ENCODE results near the gene INTS15.

Gene INTS15

DNA sequence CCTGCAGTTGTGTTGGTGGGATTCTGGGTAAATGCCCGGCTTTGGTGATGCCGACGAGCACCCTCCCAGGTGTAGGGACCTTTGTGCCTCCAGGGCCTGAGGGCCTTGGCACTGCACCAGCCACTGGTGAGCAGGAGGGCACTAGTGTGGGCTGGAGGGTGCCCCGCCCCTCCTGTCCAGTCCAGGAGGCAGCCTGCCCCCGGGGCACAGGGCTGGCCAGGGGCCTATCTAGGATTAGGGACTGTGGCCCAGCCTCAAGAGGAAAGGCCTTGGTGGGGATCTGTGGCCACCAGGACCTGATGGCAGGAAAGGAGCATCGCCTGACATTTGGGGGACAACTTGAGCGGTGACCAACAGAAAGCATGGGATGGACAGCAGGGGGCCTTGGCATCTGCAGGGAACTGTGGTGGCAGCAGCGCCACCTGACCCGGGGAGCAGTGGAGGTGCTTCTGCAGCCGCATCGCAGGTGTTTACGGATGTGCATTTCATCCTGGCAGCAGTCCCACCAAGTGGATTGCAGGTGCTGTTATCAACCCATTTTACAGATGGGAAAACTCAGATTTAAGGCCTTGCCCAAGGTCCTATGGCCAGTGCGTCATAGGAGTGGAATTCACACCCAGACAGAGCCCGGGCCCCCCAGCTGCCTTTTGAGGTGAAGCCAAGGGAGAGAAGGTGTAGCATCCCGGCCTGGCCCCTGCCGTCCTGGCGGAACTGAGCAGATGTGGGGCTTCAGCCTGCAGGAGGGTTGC lies 58.4 kb downstream of the INTS15 start:
- no peak for DNase-seq (ENCODE audit: low read depth)
- Histone ChIP-seq H3K4me3 (ENCODE audit: low read length) (no peak overlapping the region), H3K36me3 (ENCODE audit: control insufficient read depth, insufficient read depth, low read length, severe bottlenecking) (peaks cover 51% of the 10 kb centered on the region), H3K4me1 (ENCODE audit: control insufficient read depth, insufficient read depth, low read length) (no peaks in the 10 kb centered on the region), H3K27me3 (replicated peaks; ENCODE audit: control insufficient read depth, insufficient read depth, low read length) (no peaks in the 10 kb centered on the region), H3K9ac (ENCODE audit: low read length) (no peak overlapping the region), H3K9me3 (ENCODE audit: control insufficient read depth, low read length) (no peaks in the 10 kb centered on the region)

DNA sequence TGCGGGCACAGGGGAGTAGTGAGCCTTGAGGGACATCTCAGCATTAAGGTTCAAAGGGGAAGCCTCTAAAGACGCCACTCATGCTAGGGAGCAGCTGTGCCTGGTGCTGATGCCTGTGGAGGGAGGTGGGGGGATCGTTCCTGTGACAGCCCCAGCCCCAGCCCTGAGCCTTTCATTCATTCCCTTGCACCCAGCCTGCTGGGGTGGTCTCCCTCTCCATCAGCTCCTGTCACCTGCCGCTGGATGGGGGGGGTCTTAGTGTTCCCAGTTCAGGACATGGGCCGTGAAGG lies 58.9 kb downstream of the INTS15 start:
- no peaks in the 10 kb centered on the region for H3K4me1 ChIP-seq (ENCODE audit: control insufficient read depth, insufficient read depth, low read length)
- DNase-seq (ENCODE audit: low read depth), result no peak
- H3K9me3 ChIP-seq (ENCODE audit: control insufficient read depth, low read length), result no peaks in the 10 kb centered on the region
- H3K4me3 ChIP-seq (ENCODE audit: low read length), result no peak overlapping the region
- H3K27me3 ChIP-seq (replicated peaks; ENCODE audit: control insufficient read depth, insufficient read depth, low read length), result no peaks in the 10 kb centered on the region
- H3K36me3 ChIP-seq (ENCODE audit: control insufficient read depth, insufficient read depth, low read length, severe bottlenecking), result peaks cover 45% of the 10 kb centered on the region
- H3K9ac ChIP-seq (ENCODE audit: low read length), result no peak overlapping the region

DNA sequence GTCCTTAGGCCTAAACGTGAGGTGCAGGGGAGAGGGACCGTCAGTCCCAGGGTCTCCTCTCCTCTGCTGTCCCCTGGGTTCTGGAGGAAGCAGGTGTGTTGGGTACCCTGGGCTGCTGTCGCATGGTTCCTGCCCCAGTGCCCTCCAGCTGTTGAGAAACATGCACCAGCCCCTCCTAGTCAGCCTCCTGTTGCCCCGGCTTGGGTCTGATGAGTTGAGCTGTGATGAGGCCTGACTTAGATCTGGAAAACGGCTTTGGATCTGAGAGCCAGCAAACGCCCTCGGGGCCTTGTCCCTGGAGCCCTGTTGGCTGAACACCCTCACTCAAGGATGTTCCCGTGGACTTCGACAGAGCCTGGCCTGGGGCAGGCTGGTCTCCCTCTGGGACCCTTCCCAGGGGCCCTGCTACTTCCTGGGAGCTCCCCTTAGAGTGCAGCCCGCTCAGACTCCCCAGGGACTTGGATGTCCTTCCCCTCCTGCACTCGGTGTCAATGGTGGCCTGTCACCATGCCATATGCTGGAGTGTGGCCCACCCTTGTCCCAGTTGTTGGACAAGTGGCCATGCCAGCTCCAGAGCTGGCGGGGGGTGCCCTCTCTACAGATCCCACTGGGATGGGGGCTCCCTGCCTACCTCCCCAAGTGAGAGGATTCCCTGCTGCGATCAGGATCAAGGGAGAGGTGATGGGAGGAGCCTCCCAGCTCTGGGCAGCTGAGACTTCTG lies 59.6 kb downstream of the INTS15 start:
- no peaks in the 10 kb centered on the region for H3K27me3 ChIP-seq (replicated peaks; ENCODE audit: control insufficient read depth, insufficient read depth, low read length)
- DNase-seq (ENCODE audit: low read depth), result no peak
- H3K9me3 ChIP-seq (ENCODE audit: control insufficient read depth, low read length), result no peaks in the 10 kb centered on the region
- H3K9ac ChIP-seq (ENCODE audit: low read length), result no peak overlapping the region
- H3K36me3 ChIP-seq (ENCODE audit: control insufficient read depth, insufficient read depth, low read length, severe bottlenecking), result peaks cover 39% of the 10 kb centered on the region
- no peaks in the 10 kb centered on the region for H3K4me1 ChIP-seq (ENCODE audit: control insufficient read depth, insufficient read depth, low read length)
- H3K4me3 ChIP-seq (ENCODE audit: low read length), result no peak overlapping the region

DNA sequence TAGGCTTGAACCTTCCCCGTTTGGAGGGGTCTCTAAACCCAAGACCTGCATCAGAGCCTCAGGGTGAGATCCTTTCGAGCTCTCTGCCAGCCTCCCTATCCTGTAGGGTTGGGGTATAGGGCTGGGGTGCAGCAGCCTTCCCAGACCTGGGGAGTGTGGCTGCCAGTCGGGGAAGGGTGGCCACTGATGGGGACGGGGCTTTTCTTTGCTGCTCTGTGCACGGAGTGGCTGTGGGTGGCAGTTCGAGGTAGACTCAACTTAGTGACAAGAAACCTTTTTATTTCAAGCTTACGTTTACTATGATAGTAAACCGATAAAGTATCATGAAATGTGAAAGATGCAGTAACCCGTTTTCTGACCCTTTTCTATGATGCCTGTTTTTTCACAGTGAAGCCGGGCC lies 60.3 kb downstream of the INTS15 start:
- no peak for DNase-seq (ENCODE audit: low read depth)
- H3K9ac ChIP-seq (ENCODE audit: low read length), result no peak overlapping the region
- no peaks in the 10 kb centered on the region for H3K9me3 ChIP-seq (ENCODE audit: control insufficient read depth, low read length)
- H3K36me3 ChIP-seq (ENCODE audit: control insufficient read depth, insufficient read depth, low read length, severe bottlenecking), result peaks cover 39% of the 10 kb centered on the region
- no peaks in the 10 kb centered on the region for H3K27me3 ChIP-seq (replicated peaks; ENCODE audit: control insufficient read depth, insufficient read depth, low read length)
- no peaks in the 10 kb centered on the region for H3K4me1 ChIP-seq (ENCODE audit: control insufficient read depth, insufficient read depth, low read length)
- no peak overlapping the region for H3K4me3 ChIP-seq (ENCODE audit: low read length)

DNA sequence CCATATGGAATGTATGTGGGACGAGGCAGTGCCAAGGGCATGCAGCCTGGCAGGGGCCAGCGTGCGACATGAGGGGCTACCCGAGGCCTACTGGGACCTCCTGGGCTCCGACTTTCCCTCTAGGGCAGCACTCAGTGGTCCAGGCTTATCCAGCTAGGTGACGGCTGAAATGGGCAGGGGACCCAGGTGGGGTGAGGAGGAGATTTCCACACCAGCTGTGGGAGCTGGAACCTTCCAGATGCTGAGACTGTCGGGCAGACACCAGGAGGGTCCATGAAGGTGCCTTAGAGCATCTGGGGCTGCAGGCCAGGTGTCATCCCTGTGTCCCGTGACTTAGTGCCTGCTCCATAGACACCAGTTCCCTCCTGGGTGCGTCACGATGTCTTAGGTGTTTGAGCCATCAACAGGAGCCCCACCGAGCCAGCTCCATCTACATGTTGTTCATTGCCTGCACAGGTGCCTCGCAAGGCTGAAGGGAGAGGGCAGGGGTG lies 60.7 kb downstream of the INTS15 start:
- H3K4me1 ChIP-seq (ENCODE audit: control insufficient read depth, insufficient read depth, low read length), result no peaks in the 10 kb centered on the region
- H3K9me3 ChIP-seq (ENCODE audit: control insufficient read depth, low read length), result no peaks in the 10 kb centered on the region
- no peaks in the 10 kb centered on the region for H3K27me3 ChIP-seq (replicated peaks; ENCODE audit: control insufficient read depth, insufficient read depth, low read length)
- H3K9ac ChIP-seq (ENCODE audit: low read length), result no peak overlapping the region
- no peak overlapping the region for H3K4me3 ChIP-seq (ENCODE audit: low read length)
- DNase-seq (ENCODE audit: low read depth), result no peak
- H3K36me3 ChIP-seq (ENCODE audit: control insufficient read depth, insufficient read depth, low read length, severe bottlenecking), result peaks cover 38% of the 10 kb centered on the region

DNA sequence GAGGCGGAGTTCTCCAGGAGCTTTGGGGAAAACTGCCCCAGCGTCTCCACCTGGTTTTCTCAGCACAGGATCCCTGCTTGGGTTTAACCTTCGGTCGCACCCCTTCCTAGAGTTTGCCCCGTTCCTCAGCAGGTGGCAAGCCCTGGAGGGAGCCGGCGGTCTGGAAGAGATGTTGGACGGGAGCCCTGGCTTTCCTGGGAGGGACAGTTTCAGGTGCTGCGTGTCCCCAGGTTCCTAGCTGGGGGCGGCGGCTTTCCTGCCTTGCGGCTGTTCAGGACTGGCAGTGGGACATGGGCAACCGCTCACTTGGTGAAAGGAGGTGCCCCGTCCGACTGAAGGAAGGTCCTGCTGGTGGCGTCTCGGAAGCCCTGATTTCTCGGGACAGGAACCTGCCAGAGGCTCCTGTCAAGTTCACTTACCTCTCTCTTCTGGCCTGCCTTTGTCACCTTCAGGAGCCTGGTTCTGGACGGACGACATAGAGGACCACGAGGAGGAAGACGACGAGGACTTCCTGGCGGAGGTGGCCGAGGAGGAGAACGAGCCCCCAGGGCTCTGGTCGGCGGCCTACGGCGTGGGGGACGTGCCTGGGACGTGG lies 62.1 kb downstream of the INTS15 start:
- no peaks in the 10 kb centered on the region for H3K4me1 ChIP-seq (ENCODE audit: control insufficient read depth, insufficient read depth, low read length)
- H3K9ac ChIP-seq (ENCODE audit: low read length), result no peak overlapping the region
- no peak for DNase-seq (ENCODE audit: low read depth)
- no peaks in the 10 kb centered on the region for H3K9me3 ChIP-seq (ENCODE audit: control insufficient read depth, low read length)
- H3K27me3 ChIP-seq (replicated peaks; ENCODE audit: control insufficient read depth, insufficient read depth, low read length), result no peaks in the 10 kb centered on the region
- no peak overlapping the region for H3K4me3 ChIP-seq (ENCODE audit: low read length)
- H3K36me3 ChIP-seq (ENCODE audit: control insufficient read depth, insufficient read depth, low read length, severe bottlenecking), result peaks cover 29% of the 10 kb centered on the region

DNA sequence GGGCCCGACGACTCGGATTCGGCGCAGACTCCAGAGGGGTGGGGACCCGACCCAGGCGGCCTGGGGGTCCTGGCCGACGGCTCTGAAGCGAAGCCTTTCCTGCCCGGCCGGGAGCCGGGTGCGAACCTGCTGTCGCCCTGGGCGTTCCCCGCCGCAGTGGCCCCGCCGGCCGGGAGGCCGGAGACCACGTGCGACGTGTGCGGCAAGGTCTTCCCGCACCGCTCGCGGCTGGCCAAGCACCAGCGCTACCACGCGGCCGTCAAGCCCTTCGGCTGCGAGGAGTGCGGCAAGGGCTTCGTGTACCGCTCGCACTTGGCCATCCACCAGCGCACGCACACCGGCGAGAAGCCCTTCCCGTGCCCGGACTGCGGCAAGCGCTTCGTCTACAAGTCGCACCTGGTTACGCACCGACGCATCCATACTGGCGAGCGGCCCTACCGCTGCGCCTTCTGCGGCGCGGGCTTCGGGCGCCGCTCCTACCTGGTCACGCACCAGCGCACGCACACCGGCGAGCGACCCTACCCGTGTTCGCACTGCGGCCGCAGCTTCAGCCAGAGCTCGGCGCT lies 62.7 kb downstream of the INTS15 start:
- no peaks in the 10 kb centered on the region for H3K9me3 ChIP-seq (ENCODE audit: control insufficient read depth, low read length)
- DNase-seq (ENCODE audit: low read depth), result no peak
- H3K9ac ChIP-seq (ENCODE audit: low read length), result no peak overlapping the region
- peaks cover 25% of the 10 kb centered on the region for H3K36me3 ChIP-seq (ENCODE audit: control insufficient read depth, insufficient read depth, low read length, severe bottlenecking)
- no peaks in the 10 kb centered on the region for H3K27me3 ChIP-seq (replicated peaks; ENCODE audit: control insufficient read depth, insufficient read depth, low read length)
- H3K4me1 ChIP-seq (ENCODE audit: control insufficient read depth, insufficient read depth, low read length), result no peaks in the 10 kb centered on the region
- H3K4me3 ChIP-seq (ENCODE audit: low read length), result no peak overlapping the region

DNA sequence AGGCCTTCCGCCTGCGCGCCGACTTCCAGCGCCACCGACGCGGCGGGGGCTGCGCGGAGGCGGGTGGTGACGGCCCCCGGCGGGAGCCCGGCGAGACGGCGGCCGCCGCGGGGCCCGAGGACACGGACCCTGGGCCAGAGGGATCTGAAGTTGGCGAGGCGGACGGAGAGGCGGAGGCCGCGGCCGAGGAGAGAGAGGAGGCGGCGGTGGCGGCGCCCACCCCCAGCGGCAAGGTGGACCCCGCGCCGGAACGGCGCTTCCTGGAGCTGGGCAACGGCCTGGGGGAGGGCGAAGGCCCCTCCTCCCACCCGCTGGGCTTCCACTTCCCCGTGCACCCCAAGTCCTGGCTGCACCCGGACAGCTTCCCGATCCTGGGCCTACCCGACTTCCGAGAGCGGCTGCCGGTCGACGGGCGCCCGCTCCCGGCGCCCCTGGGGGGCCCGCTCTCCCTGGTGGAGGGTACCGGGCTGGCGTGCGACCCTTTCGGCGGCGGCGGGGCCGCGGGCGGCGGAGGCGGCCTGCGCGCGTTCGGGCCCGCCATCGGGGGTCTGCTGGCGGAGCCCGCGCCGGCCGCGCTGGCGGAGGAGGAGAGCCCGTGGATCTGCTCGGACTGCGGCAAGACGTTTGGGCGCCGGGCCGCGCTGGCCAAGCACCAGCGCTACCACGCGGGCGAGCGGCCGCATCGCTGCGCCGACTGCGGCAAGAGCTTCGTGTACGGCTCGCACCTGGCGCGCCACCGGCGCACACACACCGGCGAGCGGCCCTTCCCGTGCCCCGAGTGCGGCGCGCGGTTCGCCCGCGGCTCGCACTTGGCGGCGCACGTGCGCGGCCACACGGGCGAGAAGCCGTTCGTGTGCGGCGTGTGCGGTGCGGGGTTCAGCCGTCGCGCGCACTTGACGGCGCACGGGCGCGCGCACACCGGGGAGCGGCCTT lies 63.5 kb downstream of the INTS15 start:
- Histone ChIP-seq H3K4me1 (ENCODE audit: control insufficient read depth, insufficient read depth, low read length) (no peaks in the 10 kb centered on the region), H3K4me3 (ENCODE audit: low read length) (no peak overlapping the region), H3K36me3 (ENCODE audit: control insufficient read depth, insufficient read depth, low read length, severe bottlenecking) (peaks cover 21% of the 10 kb centered on the region), H3K27me3 (replicated peaks; ENCODE audit: control insufficient read depth, insufficient read depth, low read length) (no peaks in the 10 kb centered on the region), H3K9ac (ENCODE audit: low read length) (no peak overlapping the region), H3K9me3 (ENCODE audit: control insufficient read depth, low read length) (no peaks in the 10 kb centered on the region)
- no peak for DNase-seq (ENCODE audit: low read depth)

DNA sequence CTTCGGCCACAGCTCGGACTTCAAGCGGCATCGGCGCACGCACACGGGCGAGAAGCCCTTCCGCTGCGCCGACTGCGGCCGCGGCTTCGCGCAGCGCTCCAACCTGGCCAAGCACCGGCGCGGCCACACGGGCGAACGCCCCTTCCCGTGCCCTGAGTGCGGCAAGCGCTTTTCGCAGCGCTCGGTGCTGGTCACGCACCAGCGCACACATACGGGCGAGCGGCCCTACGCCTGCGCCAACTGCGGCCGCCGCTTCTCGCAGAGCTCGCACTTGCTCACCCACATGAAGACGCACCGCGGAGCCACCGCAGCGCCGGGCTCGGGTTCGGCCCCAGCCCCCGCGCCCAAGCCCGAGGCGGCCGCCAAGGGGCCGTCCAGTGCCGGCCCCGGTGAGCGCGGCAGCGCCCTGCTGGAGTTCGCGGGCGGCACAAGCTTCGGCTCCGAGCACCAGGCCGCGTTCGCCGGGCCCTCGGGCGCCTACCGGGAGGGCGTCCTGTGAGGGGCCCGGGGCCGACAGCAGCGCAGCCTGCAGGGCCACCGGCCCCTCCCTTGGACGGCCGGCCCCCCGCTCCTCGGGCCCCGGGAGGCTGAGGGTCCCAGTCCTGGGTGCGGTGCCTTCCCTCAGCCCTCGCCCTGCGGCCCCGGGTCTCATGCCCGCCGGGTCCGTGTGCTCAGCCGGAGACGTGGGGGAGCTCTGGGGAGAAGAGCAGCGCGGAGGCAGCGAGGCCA lies 64.5 kb downstream of the INTS15 start:
- Histone ChIP-seq H3K9ac (ENCODE audit: low read length) (no peak overlapping the region), H3K4me3 (ENCODE audit: low read length) (no peak overlapping the region), H3K36me3 (ENCODE audit: control insufficient read depth, insufficient read depth, low read length, severe bottlenecking) (peaks cover 19% of the 10 kb centered on the region), H3K4me1 (ENCODE audit: control insufficient read depth, insufficient read depth, low read length) (no peaks in the 10 kb centered on the region), H3K27me3 (replicated peaks; ENCODE audit: control insufficient read depth, insufficient read depth, low read length) (no peaks in the 10 kb centered on the region), H3K9me3 (ENCODE audit: control insufficient read depth, low read length) (peaks cover 3% of the 10 kb centered on the region)
- no peak for DNase-seq (ENCODE audit: low read depth)

DNA sequence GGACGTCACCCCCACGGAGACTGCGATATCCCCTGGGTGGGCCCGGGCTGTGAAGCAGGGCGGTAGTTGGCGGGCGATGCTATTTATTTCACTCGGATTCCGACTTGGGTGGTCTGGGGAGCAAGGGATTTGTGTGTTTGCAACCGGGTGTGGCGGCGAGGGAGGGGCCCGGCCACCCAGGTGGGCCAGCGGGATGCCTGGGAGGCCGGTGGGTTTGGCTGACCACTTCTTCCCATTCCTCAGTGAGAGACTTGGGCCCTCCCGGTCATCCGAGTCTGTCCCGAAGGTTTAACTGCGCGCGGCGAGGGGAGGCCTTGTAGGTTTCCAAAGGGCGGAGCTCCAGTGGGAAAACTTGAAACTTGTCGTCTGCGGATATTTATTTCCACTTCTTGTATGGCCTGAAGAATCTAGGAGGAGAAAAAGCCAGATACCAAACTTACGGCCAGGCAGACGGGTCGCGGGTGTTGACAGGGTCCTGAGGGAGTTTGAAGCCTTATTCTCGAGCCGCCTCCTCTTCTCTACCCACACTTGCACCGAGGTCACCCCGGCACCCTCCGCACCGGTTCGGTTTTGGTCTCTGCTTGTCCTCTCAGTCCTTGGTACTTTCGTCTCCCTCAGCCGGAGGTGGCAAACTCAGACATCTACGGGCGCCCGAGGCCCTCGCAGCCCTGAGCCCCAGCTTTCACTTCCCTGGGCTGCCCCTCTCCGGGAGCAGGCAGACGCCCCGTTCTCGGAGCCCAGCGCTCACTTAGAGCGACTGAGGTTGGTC lies 65.2 kb downstream of the INTS15 start:
- Histone ChIP-seq H3K4me3 (ENCODE audit: low read length) (no peak overlapping the region), H3K9ac (ENCODE audit: low read length) (no peak overlapping the region), H3K9me3 (ENCODE audit: control insufficient read depth, low read length) (peaks cover 3% of the 10 kb centered on the region), H3K27me3 (replicated peaks; ENCODE audit: control insufficient read depth, insufficient read depth, low read length) (no peaks in the 10 kb centered on the region), H3K36me3 (ENCODE audit: control insufficient read depth, insufficient read depth, low read length, severe bottlenecking) (peaks cover 18% of the 10 kb centered on the region), H3K4me1 (ENCODE audit: control insufficient read depth, insufficient read depth, low read length) (no peaks in the 10 kb centered on the region)
- DNase-seq (ENCODE audit: low read depth), result no peak
